Endothelial cell of umbilical vein (primary cell): ENCODE results near the gene STARD5. TPM values are rescaled to one million over a fixed set of nuclear protein-coding genes. Genes with fewer than 3 reads are reported as not detected.

Source experiments
- BruUV-seq: library from RNA; stranded (reverse); fragments of 400-500 nt; replicated peaks from 2 replicates; lab custom pipeline; 2021; lab: Mats Ljungman, UMichigan
- CTCF ChIA-PET: fragments of 300-600, 350-600 bp; sonication (Branson Sonifier 250); formaldehyde crosslinking; loops from one replicate; lab custom pipeline; 2021; ENCODE audit warnings: antibody characterized with exemption, inconsistent platforms; lab: Charles Lee
- POLR2A ChIA-PET: fragments of 300-600, 350-600 bp; sonication (Branson Sonifier 250); formaldehyde crosslinking; loops from one replicate; lab custom pipeline; 2021; ENCODE audit warnings: antibody characterized with exemption, inconsistent platforms; lab: Charles Lee
- DNase-seq: peaks from one replicate; pipeline ENCODE4 v3.0.0-alpha.2; 2011; ENCODE audit warnings: low read depth, low spot score
- FAIRE-seq: peaks from 2 replicates; lab custom pipeline; 2011; peaks lifted over from hg19 to GRCh38; lab: Jason Lieb, UNC
- H2AFZ ChIP-seq: 2 replicates; pipeline ENCODE4 v1.6.0; 2012; ENCODE audit warnings: low read depth, low read length, control low read depth, inconsistent platforms
- H3K27ac ChIP-seq: 2 replicates; pipeline ENCODE4 v1.5.1; 2011; ENCODE audit warnings: low read depth, mild to moderate bottlenecking, control low read depth, low read length, moderate library complexity; ENCODE audit not compliant: insufficient read depth
- H3K27me3 ChIP-seq, 2 experiments: 2 replicates each; pipeline versions ENCODE4 v1.6.0 to v1.6.1; 2011; ENCODE audit warnings: low read length in 2 of 2, mixed read lengths in 1 of 2; ENCODE audit not compliant: control insufficient read depth in 2 of 2, insufficient read depth in 2 of 2
- H3K36me3 ChIP-seq, 2 experiments: 2 replicates in 1 of 2; 3 replicates in 1 of 2; pipeline ENCODE4 v1.5.1; 2011; ENCODE audit warnings: low read length in 2 of 2, mild to moderate bottlenecking in 1 of 2, moderate library complexity in 1 of 2; ENCODE audit not compliant: control insufficient read depth in 2 of 2, insufficient read depth in 2 of 2; ENCODE audit errors: extremely low read depth in 1 of 2
- H3K4me1 ChIP-seq: 3 replicates; pipeline ENCODE4 v1.5.1; 2011; ENCODE audit warnings: mild to moderate bottlenecking, low read length; ENCODE audit not compliant: control insufficient read depth, insufficient read depth; ENCODE audit errors: extremely low read depth
- H3K4me2 ChIP-seq: 2 replicates; pipeline ENCODE4 v1.6.1; 2011; ENCODE audit warnings: low read length, control low read depth, mixed read lengths; ENCODE audit not compliant: insufficient read depth
- H3K4me3 ChIP-seq, 3 experiments: fragments of 200-600 bp in 1 of 3; sonication (generic), shearing (Covaris generic) in 1 of 3; replicated peaks in 1 of 3; 2 replicates each; pipeline ENCODE4 v1.5.1; 2011 to 2016; ENCODE audit warnings: control low read depth in 3 of 3, low read length in 3 of 3, mild to moderate bottlenecking in 2 of 3, inconsistent platforms in 1 of 3, low read depth in 1 of 3, moderate library complexity in 1 of 3; ENCODE audit not compliant: insufficient read depth in 1 of 3
- H3K79me2 ChIP-seq: 2 replicates; pipeline ENCODE4 v1.6.0; 2012; ENCODE audit warnings: low read length, inconsistent platforms; ENCODE audit not compliant: control insufficient read depth, insufficient read depth
- H3K9ac ChIP-seq: replicated peaks from 2 replicates; pipeline ENCODE3; 2011; ENCODE audit warnings: low read length, control low read depth; ENCODE audit not compliant: insufficient read depth; ENCODE audit errors: extremely low read depth
- H3K9me1 ChIP-seq: replicated peaks from 3 replicates; pipeline ENCODE4 v1.6.0; 2011; ENCODE audit warnings: mild to moderate bottlenecking, low read length; ENCODE audit not compliant: control insufficient read depth, insufficient read depth; ENCODE audit errors: extremely low read depth
- H3K9me3 ChIP-seq: replicated peaks from 2 replicates; pipeline ENCODE4 v1.5.1; 2012; ENCODE audit warnings: low read length, inconsistent platforms; ENCODE audit not compliant: control insufficient read depth, insufficient read depth
- H4K20me1 ChIP-seq: replicated peaks from 2 replicates; pipeline ENCODE3; 2011; ENCODE audit warnings: mild to moderate bottlenecking, low read length; ENCODE audit not compliant: control insufficient read depth, insufficient read depth; ENCODE audit errors: extremely low read depth
- EZH2 ChIP-seq: IDR thresholded peaks from 2 replicates; pipeline ENCODE4 v1.6.1; 2012; ENCODE audit warnings: borderline replicate concordance, low read depth, mild to moderate bottlenecking, moderate library complexity, low read length, inconsistent platforms; ENCODE audit not compliant: severe bottlenecking
- FOS ChIP-seq: IDR thresholded peaks from 2 replicates; pipeline ENCODE4 v1.6.1; 2011; ENCODE audit warnings: mild to moderate bottlenecking, low read length, moderate library complexity, borderline replicate concordance; ENCODE audit not compliant: insufficient read depth
- GATA2 ChIP-seq: IDR thresholded peaks from 2 replicates; pipeline ENCODE4 v1.7.0; 2011; ENCODE audit warnings: low read depth, mild to moderate bottlenecking, moderate library complexity, mixed read lengths, low read length; ENCODE audit not compliant: insufficient read length, insufficient read depth
- JUN ChIP-seq: IDR thresholded peaks from 2 replicates; pipeline ENCODE4 v1.6.1; 2011; ENCODE audit warnings: borderline replicate concordance, low read depth; ENCODE audit not compliant: insufficient read length, insufficient read depth
- MYC ChIP-seq: IDR thresholded peaks from one replicate; pipeline ENCODE4 v1.6.1; 2011; ENCODE audit warnings: mild to moderate bottlenecking, low read depth, low read length
- POLR2A ChIP-seq: IDR thresholded peaks from 2 replicates; pipeline ENCODE4 v1.6.1; 2012; ENCODE audit warnings: low read depth, mild to moderate bottlenecking, control low read depth, low read length
- POLR2AphosphoS5 ChIP-seq: IDR thresholded peaks from 2 replicates; pipeline ENCODE4 v1.6.1; 2012; ENCODE audit warnings: low read depth, mild to moderate bottlenecking, control low read depth, low read length, moderate library complexity; ENCODE audit not compliant: insufficient read depth
- dilution Hi-C: fragments of 300-500 bp; cut with MboI; formaldehyde crosslinking; loops from one replicate; pipeline ENCODE4 v1.15.0; 2019; ENCODE audit warnings: low sequenced_read_pairs; ENCODE audit not compliant: extremely low pct_ligation_motif_present
- intact Hi-C: fragments of 100-400 bp; cut with micrococcal nuclease; formaldehyde crosslinking; loops from one replicate; pipeline ENCODE4 v1.10.0; 2022
- polyA plus RNA-seq, 4 experiments: library from polyadenylated mRNA; depleted of rRNA in 3 of 4; stranded (reverse) in 3 of 4; unstranded in 1 of 4; fragments of >200 nt; gene quantifications; 2 replicates each; pipeline versions ENCODE4 v1.2.1 to v1.2.3, GENCODE V29; 2011 to 2012; ENCODE audit warnings: missing spikeins in 1 of 4
- total RNA-seq: library from RNA; stranded (reverse); gene quantifications from 2 replicates; pipeline ENCODE4 v1.2.3, GENCODE V29; 2021
- TF ChIP-seq, protein P1 (sequence below): IDR thresholded peaks from 2 replicates; pipeline ENCODE4 v1.6.1; 2011; ENCODE audit not compliant: insufficient read depth, insufficient read length
- TF ChIP-seq, protein P2 (sequence below), 2 donors: IDR thresholded peaks; 1 replicate in 1 of 2; 2 replicates in 1 of 2; pipeline ENCODE4 v1.5.1; 2011; ENCODE audit warnings: low read length in 2 of 2, mild to moderate bottlenecking in 2 of 2, moderate library complexity in 2 of 2, control low read depth in 1 of 2, inconsistent platforms in 1 of 2, low read depth in 1 of 2; ENCODE audit not compliant: insufficient read depth in 1 of 2; ENCODE audit errors: extremely low read depth in 1 of 2

STARD5 gene
- total and polyA plus RNA-seq, 2 donors (not counting 3 experiments of a cell fraction or from before 2014, with no cell fraction given): 2.2 to 3.0 TPM

- Histone ChIP-seq H3K9ac (no peak overlapping the region), H3K9me3 (no peaks in the 10 kb centered on the region), H3K79me2 (no peaks in the 10 kb centered on the region), H4K20me1 (no peaks in the 10 kb centered on the region), H3K4me2 (no peak overlapping the region), H2AFZ (no peak overlapping the region), H3K27me3 (no peaks in the 10 kb centered on the region), H3K27ac (no peak overlapping the region), H3K36me3 (no peaks in the 10 kb centered on the region), H3K9me1 (no peaks in the 10 kb centered on the region), H3K4me1 (no peaks in the 10 kb centered on the region), H3K4me3 (no peak overlapping the region)
- ChIA-PET POLR2A (no interaction called here), CTCF (interaction anchor here (1.2 kb wide), 1 partner anchor 46 kb away, joined by 5 read pairs; no protein-coding TSS in a partner anchor)
- no TSS peak for BruUV-seq
- no peak for DNase-seq
- no peak for TF ChIP-seq FOS
- TF ChIP-seq, protein P1, sequence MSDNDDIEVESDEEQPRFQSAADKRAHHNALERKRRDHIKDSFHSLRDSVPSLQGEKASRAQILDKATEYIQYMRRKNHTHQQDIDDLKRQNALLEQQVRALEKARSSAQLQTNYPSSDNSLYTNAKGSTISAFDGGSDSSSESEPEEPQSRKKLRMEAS: no peak
- no peak for TF ChIP-seq JUN
- TF ChIP-seq, protein P2, sequence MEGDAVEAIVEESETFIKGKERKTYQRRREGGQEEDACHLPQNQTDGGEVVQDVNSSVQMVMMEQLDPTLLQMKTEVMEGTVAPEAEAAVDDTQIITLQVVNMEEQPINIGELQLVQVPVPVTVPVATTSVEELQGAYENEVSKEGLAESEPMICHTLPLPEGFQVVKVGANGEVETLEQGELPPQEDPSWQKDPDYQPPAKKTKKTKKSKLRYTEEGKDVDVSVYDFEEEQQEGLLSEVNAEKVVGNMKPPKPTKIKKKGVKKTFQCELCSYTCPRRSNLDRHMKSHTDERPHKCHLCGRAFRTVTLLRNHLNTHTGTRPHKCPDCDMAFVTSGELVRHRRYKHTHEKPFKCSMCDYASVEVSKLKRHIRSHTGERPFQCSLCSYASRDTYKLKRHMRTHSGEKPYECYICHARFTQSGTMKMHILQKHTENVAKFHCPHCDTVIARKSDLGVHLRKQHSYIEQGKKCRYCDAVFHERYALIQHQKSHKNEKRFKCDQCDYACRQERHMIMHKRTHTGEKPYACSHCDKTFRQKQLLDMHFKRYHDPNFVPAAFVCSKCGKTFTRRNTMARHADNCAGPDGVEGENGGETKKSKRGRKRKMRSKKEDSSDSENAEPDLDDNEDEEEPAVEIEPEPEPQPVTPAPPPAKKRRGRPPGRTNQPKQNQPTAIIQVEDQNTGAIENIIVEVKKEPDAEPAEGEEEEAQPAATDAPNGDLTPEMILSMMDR (IDR thresholded peaks at IDR 0.05; ENCODE audit: extremely low read depth in 1 of 2, insufficient read depth in 1 of 2, low read depth in 1 of 2, low read length in 2 of 2): no peak
- TF ChIP-seq POLR2A: no peak
- no peak for TF ChIP-seq EZH2
- TF ChIP-seq GATA2: no peak
- no peak for TF ChIP-seq POLR2AphosphoS5
- TF ChIP-seq MYC: no peak
- dilution Hi-C loops: no loop called here
- intact Hi-C loops: no loop called here
- no peak for FAIRE-seq
Observed at GRCh38 chr15:81311752-81312464, 12.0 kb downstream of the STARD5 start.
